Endothelial cell (in vitro differentiated cells): ENCODE results near the gene PLEKHM1. TPM values are rescaled to one million over a fixed set of nuclear protein-coding genes. Genes with fewer than 3 reads are reported as not detected.
A peak's percentile ranks its signal among the peaks of the same experiment; 100 is the strongest.
"Not testable (repeated sequence)": the region's sequence is repeated elsewhere in the genome, so short reads cannot be mapped to it uniquely, and the experiment has no call there.

Source experiments
- DNase-seq: peaks from one replicate; pipeline ENCODE4 v3.0.0; 2021; ENCODE audit warnings: low spot score
- H3K27ac Mint-ChIP-seq: one replicate; pipeline ENCODE4 v1.8.0; 2021; ENCODE audit warnings: mixed read lengths, inconsistent platforms; ENCODE audit not compliant: unreplicated experiment
- H3K27me3 Mint-ChIP-seq: one replicate; pipeline ENCODE4 v1.8.0; 2021; ENCODE audit warnings: mild to moderate bottlenecking, moderate library complexity, mixed read lengths, inconsistent platforms; ENCODE audit not compliant: unreplicated experiment
- H3K36me3 Mint-ChIP-seq: one replicate; pipeline ENCODE4 v1.8.0; 2021; ENCODE audit warnings: mild to moderate bottlenecking, low read depth, mixed read lengths, inconsistent platforms; ENCODE audit not compliant: unreplicated experiment
- H3K4me1 Mint-ChIP-seq: one replicate; pipeline ENCODE4 v1.8.0; 2021; ENCODE audit warnings: mild to moderate bottlenecking, mixed read lengths, inconsistent platforms; ENCODE audit not compliant: unreplicated experiment
- H3K4me3 Mint-ChIP-seq: one replicate; pipeline ENCODE4 v1.8.0; 2021; ENCODE audit warnings: mild to moderate bottlenecking, mixed read lengths, inconsistent platforms; ENCODE audit not compliant: unreplicated experiment
- H3K9me3 Mint-ChIP-seq: one replicate; pipeline ENCODE4 v1.8.0; 2021; ENCODE audit warnings: mixed read lengths, inconsistent platforms; ENCODE audit not compliant: unreplicated experiment
- long read RNA-seq: library from polyadenylated mRNA; unstranded; transcript quantifications from one replicate; pipeline ENCODE4 v2.0.0, GENCODE V29; 2020; ENCODE audit not compliant: unreplicated experiment
- total RNA-seq: library from RNA; stranded (reverse); fragmentation: NEBNext Ultra II Directional; extraction: Animal tissue kit (Norgen Biotek cat#: 25700); gene quantifications from one replicate; pipeline ENCODE4 v1.2.1, GENCODE V29; 2021; ENCODE audit not compliant: unreplicated experiment

PLEKHM1 gene
- 46.6 TPM for total RNA-seq
- long read RNA-seq, partial matches to known transcripts = 0 of 2 reads
- long read RNA-seq, other reads (novel, unspliced or antisense) = 2 of 2 reads

GRCh38 chr17:45490615-45491433 lies at the start of gene PLEKHM1:
PLEKHM1 (minus strand) TSS chr17:45490721; CDS start chr17:45482484, 8,237 bp downstream.
- H3K4me1 Mint-ChIP-seq = peaks cover 13% of the 10 kb centered on the region
- not testable (repeated sequence) for H3K9me3 Mint-ChIP-seq, H3K36me3 Mint-ChIP-seq, H3K27me3 Mint-ChIP-seq
- H3K4me3 Mint-ChIP-seq = peak within 1 kb of the TSS; percentile 93
- peak within 1 kb of the TSS; percentile 68 for H3K27ac Mint-ChIP-seq
- DNase-seq = peak; percentile 79

DNA sequence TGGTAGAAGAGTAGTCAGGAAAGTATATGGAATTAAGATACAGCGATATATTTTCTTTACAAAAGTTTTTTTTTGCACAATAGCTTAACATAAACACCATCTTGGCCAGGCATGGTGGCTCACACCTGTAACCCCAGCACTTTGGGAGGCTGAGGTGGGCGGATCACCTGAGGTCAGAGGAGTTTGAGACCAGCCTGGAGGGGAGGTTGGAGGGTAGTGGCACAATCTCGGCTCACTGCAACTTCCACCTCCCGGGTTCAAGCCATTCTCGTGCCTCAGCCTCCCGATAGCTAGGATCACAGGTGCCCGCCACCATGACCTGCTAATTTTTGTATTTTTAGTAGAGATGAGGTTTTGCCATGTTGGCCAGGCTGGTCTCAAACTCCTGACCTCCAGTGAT lies 47.6 kb upstream of the PLEKHM1 start:
- H3K4me1 Mint-ChIP-seq, H3K4me3 Mint-ChIP-seq, DNase-seq, H3K9me3 Mint-ChIP-seq, H3K27me3 Mint-ChIP-seq, H3K36me3 Mint-ChIP-seq, H3K27ac Mint-ChIP-seq: not testable (repeated sequence)

DNA sequence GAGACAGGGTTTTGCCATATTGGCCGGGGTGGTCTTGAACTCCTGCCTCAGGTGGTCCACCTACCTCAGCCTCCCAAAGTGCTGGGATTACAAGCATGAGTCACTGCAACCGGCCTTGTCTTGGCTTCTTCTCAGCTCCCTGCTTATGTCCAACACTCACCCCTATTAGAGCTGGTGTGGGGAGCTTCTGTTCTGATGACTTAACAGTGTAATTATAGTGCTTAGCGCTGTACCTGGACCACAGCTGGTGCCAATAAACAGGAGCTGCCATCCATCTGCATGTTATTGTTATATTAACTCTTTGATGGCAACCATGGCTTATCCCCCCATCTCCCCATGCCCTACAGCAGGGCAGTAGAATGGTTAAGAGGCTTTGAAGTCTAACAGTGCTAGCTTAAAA lies 15.6 kb upstream of the PLEKHM1 start:
- H3K4me3 Mint-ChIP-seq, H3K9me3 Mint-ChIP-seq, DNase-seq, H3K27ac Mint-ChIP-seq, H3K36me3 Mint-ChIP-seq, H3K4me1 Mint-ChIP-seq, H3K27me3 Mint-ChIP-seq: not testable (repeated sequence)

- H3K27ac Mint-ChIP-seq, H3K4me3 Mint-ChIP-seq, H3K9me3 Mint-ChIP-seq, H3K27me3 Mint-ChIP-seq, H3K36me3 Mint-ChIP-seq, H3K4me1 Mint-ChIP-seq, DNase-seq: not testable (repeated sequence)
Measured at GRCh38 chr17:45505183-45505582, 14.7 kb upstream of the PLEKHM1 start.

- H3K27me3 Mint-ChIP-seq, DNase-seq, H3K9me3 Mint-ChIP-seq, H3K36me3 Mint-ChIP-seq, H3K4me3 Mint-ChIP-seq, H3K27ac Mint-ChIP-seq, H3K4me1 Mint-ChIP-seq: not testable (repeated sequence)
Measured at GRCh38 chr17:45501092-45501707, 10.7 kb upstream of the PLEKHM1 start.

- H3K4me3 Mint-ChIP-seq, H3K4me1 Mint-ChIP-seq, H3K27me3 Mint-ChIP-seq, H3K27ac Mint-ChIP-seq, H3K9me3 Mint-ChIP-seq, H3K36me3 Mint-ChIP-seq, DNase-seq: not testable (repeated sequence)
Measured at GRCh38 chr17:45500478-45500877, 10.0 kb upstream of the PLEKHM1 start.

DNA sequence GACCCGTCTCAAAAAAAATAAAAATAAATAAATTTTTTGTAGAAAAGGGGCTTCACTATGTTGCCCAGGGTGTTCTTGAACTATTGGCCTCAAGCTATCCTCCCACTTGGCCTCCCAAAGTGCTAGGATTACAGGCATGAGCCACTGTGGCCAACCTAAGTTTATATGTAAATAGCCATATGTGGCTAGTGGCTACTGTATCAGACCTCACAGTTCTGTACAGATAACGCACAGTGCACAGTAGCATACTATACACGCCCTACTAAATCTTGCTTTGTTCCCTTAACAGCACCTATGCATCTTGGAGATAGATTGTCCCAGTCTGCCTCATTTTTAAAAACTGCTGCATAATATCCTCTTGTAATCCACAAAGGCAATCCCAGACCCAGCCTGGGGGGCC lies 8.7 kb upstream of the PLEKHM1 start:
- H3K4me3 Mint-ChIP-seq, H3K4me1 Mint-ChIP-seq, H3K36me3 Mint-ChIP-seq, H3K27ac Mint-ChIP-seq, H3K9me3 Mint-ChIP-seq, H3K27me3 Mint-ChIP-seq, DNase-seq: not testable (repeated sequence)

DNA sequence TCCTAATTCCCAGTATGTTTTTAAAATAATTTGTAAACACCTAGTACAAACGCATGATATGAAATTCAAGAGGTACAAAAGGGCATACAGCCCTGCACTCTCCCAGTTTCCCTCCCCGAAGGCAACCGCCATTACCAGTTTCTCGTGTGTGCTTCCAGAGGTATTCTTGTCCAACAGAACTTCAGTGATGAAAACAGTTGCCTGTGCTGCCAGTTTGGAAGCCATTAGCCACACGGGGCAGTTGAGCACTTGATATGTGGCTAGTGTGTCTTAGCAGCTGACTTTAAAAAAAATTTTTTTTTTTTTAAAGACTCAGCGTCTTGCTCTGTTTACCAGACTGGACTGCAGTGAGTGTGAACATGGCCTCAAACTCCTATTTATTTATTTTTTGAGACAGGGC lies 7.9 kb upstream of the PLEKHM1 start:
- not testable (repeated sequence) for H3K27me3 Mint-ChIP-seq, H3K4me3 Mint-ChIP-seq, H3K36me3 Mint-ChIP-seq, H3K4me1 Mint-ChIP-seq, H3K9me3 Mint-ChIP-seq, DNase-seq, H3K27ac Mint-ChIP-seq

DNA sequence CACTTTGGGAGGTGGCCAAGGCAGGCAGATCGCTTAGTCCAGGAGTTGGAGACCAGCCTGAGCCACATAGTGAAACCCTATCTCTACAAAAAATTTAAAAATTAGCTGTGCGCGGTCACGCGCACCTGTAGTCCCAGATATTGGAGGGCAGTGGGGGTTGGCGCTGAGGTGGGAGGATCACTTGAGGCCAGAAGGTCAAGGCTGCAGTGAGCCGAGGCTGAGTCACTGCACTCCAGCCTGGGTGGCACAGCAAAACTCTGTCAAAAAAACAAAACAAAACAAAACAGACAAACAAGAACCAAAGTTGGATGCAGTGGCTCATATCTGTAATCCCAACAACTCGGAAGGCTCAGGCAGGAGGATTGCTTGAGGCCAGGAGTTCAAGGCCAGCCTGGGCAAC lies 6.9 kb upstream of the PLEKHM1 start:
- not testable (repeated sequence) for H3K9me3 Mint-ChIP-seq

GRCh38 chr17:45496507-45496906 lies 6.0 kb upstream of the PLEKHM1 start:
- not testable (repeated sequence) for H3K27ac Mint-ChIP-seq, H3K9me3 Mint-ChIP-seq, H3K36me3 Mint-ChIP-seq

More for the DNA sequence above, 6.9 kb upstream of the PLEKHM1 start:
- not testable (repeated sequence) for H3K36me3 Mint-ChIP-seq, H3K27ac Mint-ChIP-seq, H3K4me3 Mint-ChIP-seq, H3K27me3 Mint-ChIP-seq, H3K4me1 Mint-ChIP-seq, DNase-seq

GRCh38 chr17:45494556-45494955 lies 4.0 kb upstream of the PLEKHM1 start:
- not testable (repeated sequence) for H3K36me3 Mint-ChIP-seq, H3K4me3 Mint-ChIP-seq, DNase-seq, H3K9me3 Mint-ChIP-seq, H3K27ac Mint-ChIP-seq, H3K4me1 Mint-ChIP-seq, H3K27me3 Mint-ChIP-seq

More at GRCh38 chr17:45496507-45496906, 6.0 kb upstream of the PLEKHM1 start:
- H3K4me3 Mint-ChIP-seq, DNase-seq, H3K27me3 Mint-ChIP-seq, H3K4me1 Mint-ChIP-seq: not testable (repeated sequence)

GRCh38 chr17:45492156-45492555 lies 1.6 kb upstream of the PLEKHM1 start:
- not testable (repeated sequence) for DNase-seq, H3K4me3 Mint-ChIP-seq, H3K27me3 Mint-ChIP-seq, H3K27ac Mint-ChIP-seq, H3K36me3 Mint-ChIP-seq, H3K9me3 Mint-ChIP-seq
- peaks cover 13% of the 10 kb centered on the region for H3K4me1 Mint-ChIP-seq
